ENCODE measurements around the gene FOXP4.

Gene FOXP4

DNA sequence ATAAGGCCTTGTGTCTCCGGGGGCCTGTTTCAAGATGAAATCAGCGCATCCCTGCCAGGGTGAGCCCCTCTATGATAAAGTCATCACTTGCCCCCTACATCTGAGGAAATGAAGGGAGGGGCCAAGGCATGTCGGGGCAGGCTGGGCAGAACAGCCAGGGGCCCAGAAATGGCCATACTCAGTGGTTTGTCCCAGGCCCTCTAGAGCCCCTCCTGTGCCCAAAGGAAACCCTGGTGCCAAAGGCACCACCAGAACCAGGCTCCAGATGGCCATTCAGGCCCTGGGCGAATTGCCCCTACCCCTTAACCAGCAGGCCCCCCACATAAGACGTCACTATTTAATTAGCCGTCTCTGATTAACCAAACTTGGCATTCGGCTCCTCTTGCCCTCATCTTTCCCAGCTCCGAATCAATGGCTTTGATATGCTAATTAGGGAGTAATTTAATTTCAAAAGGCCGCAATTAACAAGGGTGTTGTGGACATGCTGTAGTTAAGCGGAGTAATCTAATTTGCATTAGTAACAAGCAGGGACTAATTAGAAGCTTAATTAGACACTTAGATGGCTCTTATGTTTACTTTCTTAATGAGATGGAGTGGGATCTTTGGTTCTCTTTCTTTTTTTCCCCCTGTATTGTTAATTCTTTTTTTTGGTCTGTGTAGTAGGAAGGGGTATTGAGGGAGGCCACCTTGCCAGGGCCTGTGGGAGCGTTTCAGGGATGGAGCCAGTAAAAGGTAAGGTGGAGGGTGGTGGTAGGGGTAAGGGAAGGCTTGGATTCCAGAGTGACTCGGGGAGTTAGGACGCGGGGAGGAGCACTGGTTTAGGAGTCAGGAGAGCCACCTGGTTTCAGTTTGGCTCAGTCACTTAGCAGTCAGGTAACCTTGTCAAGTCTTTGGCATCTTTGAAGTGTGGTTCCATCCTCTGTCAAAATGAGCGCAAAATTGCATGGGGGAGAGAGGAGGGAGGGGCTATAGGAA, 9.4 kb downstream of the FOXP4 start:
- H3K36me3 ChIP-seq (replicated peaks; ENCODE audit: low read depth, low read length), result peaks cover 25% of the 10 kb centered on the region
- no peak overlapping the region for H3K4me2 ChIP-seq (ENCODE audit: low read length)
- H3K4me1 ChIP-seq (ENCODE audit: low read length), result peaks cover 6% of the 10 kb centered on the region
- peaks cover 64% of the 10 kb centered on the region for H3K79me2 ChIP-seq (ENCODE audit: low read length)
- H3K27me3 ChIP-seq (ENCODE audit: low read depth, low read length), result no peaks in the 10 kb centered on the region
- H4K20me1 ChIP-seq (ENCODE audit: insufficient read depth, low read length), result peaks cover 61% of the 10 kb centered on the region
- TF ChIP-seq EZH2phosphoT487 (IDR thresholded peaks at IDR 0.05; ENCODE audit: low read depth), result no peak
- TF ChIP-seq, protein P1, sequence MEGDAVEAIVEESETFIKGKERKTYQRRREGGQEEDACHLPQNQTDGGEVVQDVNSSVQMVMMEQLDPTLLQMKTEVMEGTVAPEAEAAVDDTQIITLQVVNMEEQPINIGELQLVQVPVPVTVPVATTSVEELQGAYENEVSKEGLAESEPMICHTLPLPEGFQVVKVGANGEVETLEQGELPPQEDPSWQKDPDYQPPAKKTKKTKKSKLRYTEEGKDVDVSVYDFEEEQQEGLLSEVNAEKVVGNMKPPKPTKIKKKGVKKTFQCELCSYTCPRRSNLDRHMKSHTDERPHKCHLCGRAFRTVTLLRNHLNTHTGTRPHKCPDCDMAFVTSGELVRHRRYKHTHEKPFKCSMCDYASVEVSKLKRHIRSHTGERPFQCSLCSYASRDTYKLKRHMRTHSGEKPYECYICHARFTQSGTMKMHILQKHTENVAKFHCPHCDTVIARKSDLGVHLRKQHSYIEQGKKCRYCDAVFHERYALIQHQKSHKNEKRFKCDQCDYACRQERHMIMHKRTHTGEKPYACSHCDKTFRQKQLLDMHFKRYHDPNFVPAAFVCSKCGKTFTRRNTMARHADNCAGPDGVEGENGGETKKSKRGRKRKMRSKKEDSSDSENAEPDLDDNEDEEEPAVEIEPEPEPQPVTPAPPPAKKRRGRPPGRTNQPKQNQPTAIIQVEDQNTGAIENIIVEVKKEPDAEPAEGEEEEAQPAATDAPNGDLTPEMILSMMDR (IDR thresholded peaks at IDR 0.05; ENCODE audit: low read depth, low read length), result no peak
- no peak overlapping the region for H3K27ac ChIP-seq (ENCODE audit: low read length)
- H3K4me3 ChIP-seq (ENCODE audit: low read length), result no peak overlapping the region
- H2AFZ ChIP-seq (ENCODE audit: low read depth, low read length), result no peak overlapping the region
- H3K9me3 ChIP-seq (ENCODE audit: insufficient read depth, low read length), result no peaks in the 10 kb centered on the region
- H3K9ac ChIP-seq (ENCODE audit: low read length), result no peak overlapping the region

DNA sequence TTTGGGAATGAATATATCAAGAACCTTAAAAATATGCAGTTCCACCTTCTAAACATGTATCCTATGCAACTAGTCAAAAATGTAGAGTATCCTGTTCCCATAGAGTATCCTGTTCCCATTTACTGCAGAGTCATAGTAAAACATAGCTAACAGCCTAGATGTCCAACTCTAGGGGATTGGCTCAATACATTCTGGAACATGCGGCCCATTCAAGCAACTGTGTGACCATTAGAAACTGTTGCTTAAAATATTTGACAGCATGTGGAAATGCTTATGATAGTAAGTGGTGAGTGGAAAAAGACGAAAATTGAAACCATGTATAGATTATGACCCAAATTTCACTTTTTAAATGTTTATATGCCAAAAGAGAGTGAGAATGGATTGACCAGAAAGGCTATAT, 11.2 kb downstream of the FOXP4 start:
- Histone ChIP-seq H3K4me1 (ENCODE audit: low read length) (peaks cover 11% of the 10 kb centered on the region), H4K20me1 (ENCODE audit: insufficient read depth, low read length) (peaks cover 49% of the 10 kb centered on the region), H2AFZ (ENCODE audit: low read depth, low read length) (no peak overlapping the region), H3K4me2 (ENCODE audit: low read length) (no peak overlapping the region), H3K9ac (ENCODE audit: low read length) (no peak overlapping the region), H3K27ac (ENCODE audit: low read length) (no peak overlapping the region), H3K79me2 (ENCODE audit: low read length) (peaks cover 61% of the 10 kb centered on the region), H3K9me3 (ENCODE audit: insufficient read depth, low read length) (no peaks in the 10 kb centered on the region), H3K4me3 (ENCODE audit: low read length) (no peak overlapping the region), H3K36me3 (replicated peaks; ENCODE audit: low read depth, low read length) (peaks cover 8% of the 10 kb centered on the region), H3K27me3 (ENCODE audit: low read depth, low read length) (no peaks in the 10 kb centered on the region)
- TF ChIP-seq, protein P1 (IDR thresholded peaks at IDR 0.05; ENCODE audit: low read depth, low read length), result no peak
- no peak for TF ChIP-seq EZH2phosphoT487 (IDR thresholded peaks at IDR 0.05; ENCODE audit: low read depth)

DNA sequence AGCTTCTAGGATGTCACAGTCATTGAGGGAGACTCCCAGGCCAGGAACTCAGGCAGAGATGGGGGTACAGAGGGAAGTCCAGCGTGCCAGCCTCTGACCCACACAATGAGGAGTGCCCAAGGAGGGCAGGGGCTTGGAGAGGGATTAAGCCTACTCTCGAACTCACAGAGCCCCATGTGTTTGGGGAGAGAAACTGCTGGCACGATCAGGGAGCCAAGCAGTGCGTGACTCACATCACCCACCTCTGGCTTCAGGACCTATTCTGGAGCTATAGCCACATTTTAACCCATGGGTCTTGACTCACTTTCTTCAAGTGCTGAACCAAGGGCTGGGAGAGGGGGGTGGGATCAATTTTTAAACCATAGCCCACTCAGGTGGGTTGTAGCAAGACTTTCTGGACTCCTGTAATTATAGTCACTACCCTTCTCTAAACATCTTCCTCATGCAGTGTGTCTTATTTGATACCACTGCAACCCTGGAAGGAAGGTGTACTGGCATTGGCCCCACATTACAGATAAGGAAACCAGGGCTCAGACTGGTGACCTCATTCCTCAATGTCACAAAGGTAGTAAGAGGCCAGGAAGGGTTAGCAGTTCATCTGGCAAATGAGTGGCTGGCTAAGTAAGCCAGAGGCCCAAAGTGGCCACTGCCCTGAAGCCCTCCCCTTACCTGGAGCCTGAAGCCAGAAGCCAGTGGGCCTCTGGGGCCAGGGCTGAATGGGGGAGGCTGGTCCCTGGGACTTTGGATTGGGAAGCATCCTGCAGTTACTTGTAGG, 12.0 kb downstream of the FOXP4 start:
- H3K27me3 ChIP-seq (ENCODE audit: low read depth, low read length), result no peaks in the 10 kb centered on the region
- peaks cover 6% of the 10 kb centered on the region for H3K36me3 ChIP-seq (replicated peaks; ENCODE audit: low read depth, low read length)
- H3K4me1 ChIP-seq (ENCODE audit: low read length), result peaks cover 11% of the 10 kb centered on the region
- H3K79me2 ChIP-seq (ENCODE audit: low read length), result peaks cover 60% of the 10 kb centered on the region
- H3K27ac ChIP-seq (ENCODE audit: low read length), result no peak overlapping the region
- H4K20me1 ChIP-seq (ENCODE audit: insufficient read depth, low read length), result peaks cover 51% of the 10 kb centered on the region
- no peak overlapping the region for H3K9ac ChIP-seq (ENCODE audit: low read length)
- no peaks in the 10 kb centered on the region for H3K9me3 ChIP-seq (ENCODE audit: insufficient read depth, low read length)
- no peak overlapping the region for H2AFZ ChIP-seq (ENCODE audit: low read depth, low read length)
- H3K4me3 ChIP-seq (ENCODE audit: low read length), result no peak overlapping the region
- TF ChIP-seq, protein P1 (IDR thresholded peaks at IDR 0.05; ENCODE audit: low read depth, low read length), result no peak
- TF ChIP-seq EZH2phosphoT487 (IDR thresholded peaks at IDR 0.05; ENCODE audit: low read depth), result no peak
- H3K4me2 ChIP-seq (ENCODE audit: low read length), result no peak overlapping the region

All from OCI-LY3 (cell line).